GM12892 (cell line): ENCODE data around the gene IQGAP1.
"Not testable (repeated sequence)": the region's sequence is repeated elsewhere in the genome, so short reads cannot be mapped to it uniquely, and the experiment has no call there.

ENCODE experiments used
- DNase-seq: peaks from one replicate; pipeline ENCODE4 v3.0.0; 2011; ENCODE audit not compliant: insufficient read length
- FAIRE-seq: peaks from 2 replicates; lab custom pipeline; 2011; peaks lifted over from hg19 to GRCh38; lab: Jason Lieb, UNC
- POLR2A ChIP-seq: IDR thresholded peaks from 2 replicates; pipeline ENCODE4 v1.6.1; 2011; ENCODE audit warnings: low read depth, low read length, control low read depth
- POLR2AphosphoS5 ChIP-seq: IDR thresholded peaks from 2 replicates; pipeline ENCODE4 v1.6.1; 2011; ENCODE audit warnings: low read depth, low read length, control low read depth
- TAF1 ChIP-seq: IDR thresholded peaks from 2 replicates; pipeline ENCODE4 v1.6.1; 2011; ENCODE audit warnings: low read depth, mild to moderate bottlenecking, control low read depth, low read length, borderline replicate concordance

The IQGAP1 gene

DNA sequence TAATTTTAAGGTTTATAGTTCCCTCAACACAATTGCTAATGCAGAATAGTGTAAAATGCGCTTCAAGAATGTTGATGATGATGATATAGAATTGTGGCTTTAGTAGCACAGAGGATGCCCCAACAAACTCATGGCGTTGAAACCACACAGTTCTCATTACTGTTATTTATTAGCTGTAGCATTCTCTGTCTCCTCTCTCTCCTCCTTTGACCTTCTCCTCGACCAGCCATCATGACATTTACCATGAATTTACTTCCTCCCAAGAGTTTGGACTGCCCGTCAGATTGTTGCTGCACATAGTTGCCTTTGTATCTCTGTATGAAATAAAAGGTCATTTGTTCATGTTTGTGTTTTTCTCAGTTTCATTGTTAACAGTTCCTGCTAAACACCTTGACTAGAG, 113.9 kb downstream of the IQGAP1 start:
- DNase-seq (no peak), FAIRE-seq (no peak)
- no peak for TF ChIP-seq POLR2A
- no peak for TF ChIP-seq TAF1

DNA sequence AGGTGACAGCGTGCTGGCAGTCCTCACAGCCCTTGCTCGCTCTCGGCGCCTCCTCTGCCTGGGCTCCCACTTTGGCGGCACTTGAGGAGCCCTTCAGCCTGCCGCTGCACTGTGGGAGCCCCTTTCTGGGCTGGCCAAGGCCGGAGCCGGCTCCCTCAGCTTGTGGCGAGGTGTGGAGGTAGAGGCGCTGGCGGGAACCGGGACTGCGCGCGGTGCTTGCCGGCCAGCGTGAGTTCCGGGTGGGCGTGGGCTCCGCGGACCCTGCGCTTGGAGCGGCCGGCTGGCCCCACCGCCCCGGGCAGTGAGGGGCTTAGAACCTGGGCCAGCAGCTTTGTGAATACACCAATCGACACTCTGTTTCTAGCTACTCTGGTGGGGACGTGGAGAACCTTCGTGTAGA, 122.7 kb downstream of the IQGAP1 start:
- DNase-seq, FAIRE-seq: not testable (repeated sequence)

DNA sequence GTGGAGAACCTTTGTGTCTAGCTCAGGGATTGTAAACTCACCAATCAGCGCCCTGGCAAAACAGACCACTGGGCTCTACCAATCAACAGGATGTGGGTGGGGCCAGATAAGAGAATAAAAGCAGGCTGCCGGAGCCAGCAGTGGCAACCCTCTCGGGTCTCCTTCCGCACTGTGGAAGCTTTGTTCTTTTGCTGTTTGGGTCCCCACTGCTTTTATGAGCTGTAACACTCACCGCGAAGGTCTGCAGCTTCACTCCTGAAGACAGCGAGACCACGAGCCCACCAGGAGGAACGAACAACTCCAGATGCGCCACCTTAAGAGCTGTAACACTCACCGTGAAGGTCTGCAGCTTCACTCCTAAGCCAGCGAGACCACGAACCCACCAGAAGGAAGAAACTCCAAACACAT, 123.2 kb downstream of the IQGAP1 start:
- DNase-seq, FAIRE-seq: not testable (repeated sequence)

DNA sequence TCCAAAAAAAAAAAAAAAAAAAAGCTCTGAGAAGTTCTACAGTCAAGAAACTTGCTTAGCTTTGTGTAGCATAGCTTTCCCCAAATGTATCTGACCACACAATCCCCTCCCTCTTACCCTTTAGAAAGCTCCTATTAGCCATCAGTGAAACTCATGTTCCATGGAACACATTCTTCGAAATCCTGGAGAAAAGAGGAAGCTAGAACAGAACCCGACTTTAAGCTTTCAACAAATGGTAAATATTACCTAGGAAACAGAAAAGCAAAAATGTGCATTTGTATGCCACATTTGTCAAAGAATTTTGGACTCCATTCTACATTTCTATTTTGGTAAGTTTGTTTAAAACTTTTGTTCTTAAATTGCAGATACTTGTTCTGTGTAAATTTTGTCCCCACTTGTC, 124.2 kb downstream of the IQGAP1 start:
- FAIRE-seq: no peak
- no peak for DNase-seq

DNA sequence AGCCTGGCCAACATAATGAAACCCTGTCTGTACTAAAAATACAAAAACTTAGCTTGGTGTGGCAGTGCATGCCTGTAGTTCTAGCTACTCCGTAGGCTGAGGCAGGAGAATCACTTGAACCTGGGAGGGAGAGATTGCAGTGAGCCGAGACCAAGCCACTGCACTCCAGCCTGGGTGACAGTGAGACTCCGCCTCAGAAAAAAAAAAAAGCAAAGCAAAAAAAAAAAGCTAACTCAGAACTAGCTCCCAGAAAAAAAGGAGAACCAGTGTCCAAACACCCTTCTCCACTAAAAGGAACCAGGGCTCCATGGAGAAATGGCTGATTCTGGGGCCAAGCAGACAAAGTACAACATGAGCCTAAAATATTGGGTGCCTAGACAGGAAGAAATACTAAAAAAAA, 124.9 kb downstream of the IQGAP1 start:
- no peak for FAIRE-seq
- no peak for DNase-seq
- TF ChIP-seq TAF1 (no peak), POLR2A (no peak), POLR2AphosphoS5 (no peak)

More for the DNA sequence above, 124.2 kb downstream of the IQGAP1 start:
- no peak for TF ChIP-seq POLR2AphosphoS5
- no peak for TF ChIP-seq POLR2A
- TF ChIP-seq TAF1: no peak

DNA sequence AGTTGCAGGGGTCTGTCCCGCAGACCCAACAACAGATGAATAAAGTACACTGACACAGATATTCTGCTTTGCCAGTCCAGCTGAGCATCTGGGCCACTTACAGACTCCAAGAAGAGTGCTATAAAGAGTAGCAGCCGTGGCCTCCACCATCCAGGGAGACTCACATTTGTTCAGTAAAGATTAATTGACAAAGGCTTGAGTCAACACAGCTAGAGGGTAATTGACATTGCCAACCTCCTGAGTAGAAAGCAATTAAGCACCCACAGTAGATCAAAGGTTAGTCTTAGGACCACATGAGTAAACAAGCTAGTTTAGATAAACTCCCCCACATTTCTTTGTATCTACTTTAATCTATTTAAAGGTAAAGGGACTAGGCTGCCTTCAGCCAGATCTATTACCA, 125.4 kb downstream of the IQGAP1 start:
- FAIRE-seq (no peak), DNase-seq (no peak)
- no peak for TF ChIP-seq TAF1
- no peak for TF ChIP-seq POLR2A
- TF ChIP-seq POLR2AphosphoS5: no peak

DNA sequence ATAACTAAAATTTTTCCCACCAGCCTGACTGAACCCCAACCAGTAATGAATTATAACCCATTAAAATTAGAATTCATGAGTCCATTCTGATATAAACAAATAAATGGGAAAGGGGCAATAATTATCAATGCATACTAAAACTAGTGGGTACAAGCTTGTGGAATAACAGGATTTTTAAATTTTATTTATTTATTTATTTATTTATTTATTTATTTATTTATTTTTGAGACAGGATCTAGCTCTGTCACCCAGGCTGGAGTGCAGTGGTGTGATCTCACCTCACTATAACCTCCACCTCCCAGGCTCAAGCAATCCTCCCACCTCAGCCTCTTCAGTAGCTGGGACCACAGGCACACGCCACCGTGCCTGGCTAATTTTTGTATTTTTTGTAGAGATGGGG, 125.9 kb downstream of the IQGAP1 start:
- not testable (repeated sequence) for DNase-seq, FAIRE-seq

DNA sequence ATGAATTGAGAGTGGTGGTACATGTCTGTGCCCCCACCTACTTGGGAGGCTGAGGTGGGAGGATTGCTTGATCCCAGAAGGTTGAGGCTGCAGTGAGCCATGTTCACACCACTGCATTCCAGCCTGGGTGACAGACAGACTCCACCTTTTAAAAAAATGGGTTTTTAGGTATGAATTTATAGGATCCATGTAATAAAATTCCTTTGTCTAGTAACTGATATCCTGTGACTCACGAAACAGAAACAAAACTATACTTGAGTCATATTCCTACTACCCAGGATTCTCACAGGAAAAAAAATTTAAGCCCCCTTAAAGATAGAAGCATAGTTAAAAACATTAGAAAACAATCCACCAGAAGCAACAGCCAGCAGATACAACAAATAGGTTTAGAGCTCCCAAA, 131.6 kb downstream of the IQGAP1 start:
- DNase-seq: no peak
- no peak for TF ChIP-seq TAF1
- TF ChIP-seq POLR2A: no peak
- no peak for TF ChIP-seq POLR2AphosphoS5
- FAIRE-seq: no peak

DNA sequence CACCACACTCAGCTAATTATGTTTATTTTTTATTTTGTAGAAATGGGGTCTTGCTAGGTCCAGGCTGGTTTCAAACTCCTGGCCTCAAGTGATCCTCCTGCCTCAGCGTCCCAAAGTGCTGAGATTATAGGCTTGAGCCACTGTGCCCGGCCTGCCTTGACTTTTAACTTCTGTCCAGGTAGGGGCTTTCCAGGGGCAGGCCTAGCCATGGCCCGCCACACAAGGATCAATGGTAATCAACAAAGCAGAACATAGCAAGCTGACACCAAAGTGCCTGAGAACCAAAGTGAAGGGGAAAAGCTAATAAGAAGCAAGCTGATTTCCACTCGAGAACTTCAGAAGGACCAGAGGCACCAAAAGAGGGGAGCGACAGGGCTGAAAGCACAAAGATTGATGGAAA, 132.3 kb downstream of the IQGAP1 start:
- FAIRE-seq (no peak), DNase-seq (no peak)
- TF ChIP-seq POLR2A (no peak), POLR2AphosphoS5 (no peak), TAF1 (no peak)

DNA sequence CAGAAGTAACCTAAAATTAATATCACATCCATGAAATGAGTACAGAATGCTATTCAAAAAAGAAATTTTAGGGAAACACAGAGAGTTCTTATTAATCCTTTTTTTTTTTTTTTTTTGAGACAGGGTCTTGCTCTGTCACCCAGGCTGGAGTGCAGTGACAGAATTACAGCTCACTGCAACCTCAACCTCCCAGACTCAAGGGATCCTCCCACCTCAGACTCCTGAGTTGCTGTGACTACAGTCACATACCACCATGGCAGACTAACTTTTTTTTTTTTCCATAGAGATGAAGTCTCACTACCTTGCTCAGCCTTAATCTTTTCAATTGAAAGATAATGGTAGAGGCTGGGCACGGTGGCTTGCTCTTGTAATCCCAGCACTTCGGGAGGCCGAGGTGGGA, 135.3 kb downstream of the IQGAP1 start:
- DNase-seq: no peak
- no peak for FAIRE-seq
- TF ChIP-seq TAF1 (no peak), POLR2A (no peak), POLR2AphosphoS5 (no peak)

DNA sequence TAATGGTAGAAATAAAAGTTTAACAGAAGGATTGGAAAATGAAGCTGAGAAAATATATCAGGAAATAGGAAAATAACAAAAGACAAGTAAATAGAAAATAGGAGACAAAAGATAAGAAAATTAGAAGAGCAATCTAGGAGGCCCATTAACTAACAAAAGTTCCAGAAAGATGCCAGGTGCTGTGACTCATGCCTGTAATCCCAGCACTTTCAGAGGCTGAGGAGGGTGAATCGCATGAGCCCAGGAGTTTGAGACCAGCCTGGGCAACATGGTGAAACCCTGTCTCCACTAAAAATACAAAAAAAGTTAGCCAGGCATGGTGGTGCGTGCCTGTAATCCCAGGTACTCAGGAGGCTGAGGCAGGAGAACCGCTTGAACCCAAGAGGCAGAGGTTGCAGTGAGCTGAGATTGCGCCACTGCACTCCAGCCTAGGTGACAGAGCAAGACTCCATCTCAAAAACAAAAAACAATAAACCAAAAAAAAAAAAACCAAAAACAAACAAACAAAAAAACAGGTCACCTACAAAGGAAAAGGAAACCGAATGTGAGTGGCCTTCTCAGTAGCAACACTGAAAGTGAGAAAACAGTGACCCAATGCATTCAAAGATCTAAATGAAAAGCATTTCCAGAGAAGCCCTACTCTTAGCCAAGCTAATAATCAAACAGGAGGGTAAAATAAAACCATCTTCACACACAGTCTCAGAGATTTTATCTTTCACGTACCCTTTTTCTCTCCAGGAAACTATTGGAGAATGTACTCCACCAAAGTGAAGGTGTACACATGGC, 136.2 kb downstream of the IQGAP1 start:
- DNase-seq, FAIRE-seq: not testable (repeated sequence)

DNA sequence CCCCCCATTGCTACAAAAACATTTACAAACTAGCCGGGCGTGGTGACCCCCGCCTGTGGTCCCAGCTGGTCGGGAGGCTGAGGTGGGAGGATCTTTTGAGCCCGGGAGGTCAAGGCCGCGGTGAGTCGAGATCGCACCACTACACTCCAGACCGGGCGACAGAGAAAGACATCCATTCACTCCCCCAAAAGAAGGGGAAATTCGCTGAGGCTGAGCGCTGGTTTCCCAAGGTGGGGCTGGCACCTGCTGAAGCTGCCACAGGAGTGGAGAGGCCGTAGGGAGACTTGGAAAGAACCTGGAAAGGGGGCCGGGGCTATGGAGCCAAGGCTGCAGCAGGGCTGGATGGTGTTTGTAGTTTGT, 140.9 kb downstream of the IQGAP1 start:
- FAIRE-seq: no peak
- DNase-seq: no peak
- no peak for TF ChIP-seq POLR2A
- TF ChIP-seq POLR2AphosphoS5: no peak
- TF ChIP-seq TAF1: no peak

DNA sequence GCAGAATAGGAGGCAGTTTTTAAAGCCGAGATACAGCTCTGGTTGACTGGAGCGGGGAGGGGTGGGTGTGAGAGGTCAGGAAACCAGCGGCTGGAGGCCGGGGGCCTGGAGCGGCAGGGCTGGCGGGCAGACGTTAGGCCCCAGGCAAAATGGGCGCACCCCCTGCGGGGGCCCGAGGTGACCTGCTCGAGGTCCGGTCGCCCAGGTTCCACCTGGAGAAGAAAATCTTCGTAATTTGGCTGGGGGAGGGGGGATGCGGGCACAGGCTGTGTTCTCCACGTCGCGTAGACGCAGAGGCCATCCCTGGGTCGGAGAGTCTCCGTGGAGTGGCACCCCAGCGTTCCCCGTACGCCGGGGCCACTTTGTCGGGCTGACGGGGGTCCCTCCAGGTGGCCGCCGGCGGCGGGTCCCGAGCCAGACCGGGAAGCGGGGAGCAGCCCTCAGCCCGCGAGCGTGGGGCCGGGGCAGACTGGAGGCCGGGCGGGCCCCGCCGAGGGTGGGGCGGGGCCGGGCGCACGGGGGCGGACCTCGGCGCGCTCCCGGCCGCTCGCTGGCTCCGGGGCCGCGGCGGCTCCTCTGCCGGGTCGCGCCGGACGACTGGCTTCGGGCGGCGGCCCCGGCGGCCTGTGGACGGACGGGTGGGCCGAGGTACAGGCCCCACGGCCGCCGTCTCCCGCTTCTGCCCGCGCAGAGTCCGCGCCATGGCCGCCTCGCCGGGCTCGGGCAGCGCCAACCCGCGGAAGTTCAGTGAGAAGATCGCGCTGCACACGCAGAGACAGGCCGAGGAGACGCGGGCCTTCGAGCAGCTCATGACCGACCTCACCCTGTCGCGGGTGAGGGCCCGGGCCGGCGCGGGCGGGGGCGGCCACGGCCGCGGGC, 141.6 kb downstream of the IQGAP1 start, which contains the start of gene CRTC3:
CRTC3 (plus strand) TSS at position 553 of the 879 bp plus-strand sequence; CDS start at position 702, 149 bp downstream.
- peak; percentile 75 for DNase-seq
- FAIRE-seq: peak; percentile 74

More for the DNA sequence above, 141.6 kb downstream of the IQGAP1 start, which contains the start of gene CRTC3:
- TF ChIP-seq POLR2AphosphoS5: no peak
- peak; percentile 64; the same call in 1 of the 2 replicates for TF ChIP-seq POLR2A
- no peak for TF ChIP-seq TAF1
